B cell (primary cell): ENCODE data around the gene TFE3. TPM values are rescaled to one million over a fixed set of nuclear protein-coding genes. Genes with fewer than 3 reads are reported as not detected.

Source experiments
- ATAC-seq: fragments of 200-7000 bp; cut with Tn5 transposase; one replicate; pipeline ENCODE4 v1.10.0; 2021; ENCODE audit warnings: low read depth, mild to moderate bottlenecking, moderate number of reproducible peaks, moderate library complexity
- CTCF ChIA-PET: fragments of 350-600 bp; sonication (Branson Sonifier 250); formaldehyde crosslinking; loops from one replicate; lab custom pipeline; 2021; ENCODE audit warnings: antibody characterized with exemption, inconsistent platforms; lab: Charles Lee
- POLR2A ChIA-PET: fragments of 350-600 bp; sonication (Branson Sonifier 250); formaldehyde crosslinking; loops from one replicate; lab custom pipeline; 2021; ENCODE audit warnings: antibody characterized with exemption; lab: Charles Lee
- DNase-seq: peaks from one replicate; pipeline ENCODE4 v3.0.0; 2013
- H2AFZ ChIP-seq: 2 replicates; pipeline ENCODE4 v1.6.1; 2012; ENCODE audit warnings: mild to moderate bottlenecking, low read depth, low read length; ENCODE audit not compliant: insufficient read depth, poor library complexity, severe bottlenecking
- H3K27ac ChIP-seq, 2 donors: 1 replicate in 1 of 2; 2 replicates in 1 of 2; pipeline ENCODE4 v1.5.1; 2012 to 2013; ENCODE audit warnings: low read length in 2 of 2, mild to moderate bottlenecking in 2 of 2, moderate library complexity in 1 of 2
- H3K27me3 ChIP-seq, 4 experiments: fragments of 200-600 bp in 1 of 4; sonication (generic) in 1 of 4; replicated peaks in 1 of 4; 1 replicate in 2 of 4; 2 replicates in 2 of 4; pipeline versions ENCODE4 v1.6.1 to v1.7.0; 2013 to 2016; ENCODE audit warnings: low read length in 3 of 4, mild to moderate bottlenecking in 2 of 4, mixed read lengths in 1 of 4, moderate library complexity in 1 of 4; ENCODE audit not compliant: insufficient read depth in 4 of 4, control insufficient read depth in 3 of 4; ENCODE audit errors: control extremely low read depth in 1 of 4
- H3K36me3 ChIP-seq, 2 experiments: replicated peaks in 1 of 2; 1 replicate in 1 of 2; 2 replicates in 1 of 2; pipeline versions ENCODE4 v1.6.1 to v1.7.1; 2013; ENCODE audit warnings: low read length in 1 of 2; ENCODE audit not compliant: insufficient read depth in 2 of 2, control insufficient read depth in 1 of 2; ENCODE audit errors: control extremely low read depth in 1 of 2, extremely low read depth in 1 of 2
- H3K4me1 ChIP-seq, 2 donors: fragments of 200-600 bp in 1 of 2; sonication (generic) in 1 of 2; 1 replicate in 1 of 2; 2 replicates in 1 of 2; pipeline versions ENCODE4 v1.5.1 to v1.6.1; 2013 to 2017; ENCODE audit warnings: low read length in 2 of 2; ENCODE audit not compliant: control insufficient read depth in 2 of 2, insufficient read depth in 2 of 2
- H3K4me2 ChIP-seq: replicated peaks from 2 replicates; pipeline ENCODE3; 2012; ENCODE audit warnings: mild to moderate bottlenecking, low read depth, low read length; ENCODE audit not compliant: poor library complexity, severe bottlenecking
- H3K4me3 ChIP-seq, 5 experiments: fragments of 200-600 bp in 1 of 5; sonication (generic) in 1 of 5; 1 replicate in 3 of 5; 2 replicates in 2 of 5; pipeline versions ENCODE4 v1.5.1 to v1.7.0; 2011 to 2016; ENCODE audit warnings: low read length in 4 of 5, mild to moderate bottlenecking in 4 of 5, low read depth in 2 of 5, control low read depth in 1 of 5, moderate library complexity in 1 of 5; ENCODE audit not compliant: insufficient read depth in 1 of 5; ENCODE audit errors: control extremely low read depth in 1 of 5, extremely low read depth in 1 of 5
- H3K79me2 ChIP-seq: fragments of 200-600 bp; sonication (generic); one replicate; pipeline ENCODE4 v1.6.0; 2016; ENCODE audit warnings: low read length; ENCODE audit not compliant: control insufficient read depth, insufficient read depth
- H3K9ac ChIP-seq: fragments of 200-600 bp; sonication (generic); 2 replicates; pipeline ENCODE4 v1.6.1; 2017; ENCODE audit warnings: mild to moderate bottlenecking, low read length, moderate library complexity
- H3K9me3 ChIP-seq, 3 donors: one replicate each; pipeline versions ENCODE4 v1.6.1 to v1.7.1; 2013; ENCODE audit warnings: low read length in 2 of 3; ENCODE audit not compliant: control insufficient read depth in 2 of 3, insufficient read depth in 1 of 3; ENCODE audit errors: control extremely low read depth in 1 of 3
- H4K20me1 ChIP-seq: 2 replicates; pipeline ENCODE4 v1.6.0; 2012; ENCODE audit warnings: mild to moderate bottlenecking, low read length; ENCODE audit not compliant: insufficient read depth, control insufficient read depth, poor library complexity, severe bottlenecking
- H3K27ac Mint-ChIP-seq: one replicate; pipeline ENCODE4 v1.8.0; 2021; ENCODE audit warnings: mixed read lengths
- H3K27me3 Mint-ChIP-seq: one replicate; pipeline ENCODE4 v1.8.0; 2021; ENCODE audit warnings: mixed read lengths
- H3K4me1 Mint-ChIP-seq: one replicate; pipeline ENCODE4 v1.8.0; 2021; ENCODE audit warnings: mixed read lengths
- H3K4me3 Mint-ChIP-seq: one replicate; pipeline ENCODE4 v1.8.0; 2021; ENCODE audit warnings: mixed read lengths
- H3K9me3 Mint-ChIP-seq: one replicate; pipeline ENCODE4 v1.8.0; 2022; ENCODE audit warnings: mixed read lengths; ENCODE audit not compliant: insufficient read depth
- CTCF ChIP-seq: fragments of 200-600 bp; IDR thresholded peaks from one replicate; pipeline ENCODE4 v1.8.0; 2022; ENCODE audit warnings: antibody characterized with exemption, mild to moderate bottlenecking
- EZH2 ChIP-seq: IDR thresholded peaks from 2 replicates; pipeline ENCODE4 v1.6.1; 2012; ENCODE audit warnings: borderline replicate concordance, low read depth, mild to moderate bottlenecking, moderate library complexity, low read length; ENCODE audit not compliant: insufficient read depth, poor library complexity, severe bottlenecking
- whole genome bisulfite sequencing: methylation state at CpG from one replicate; pipeline ENCODE4 v1.1.5; 2013; ENCODE audit warnings: missing lambda C conversion rate; ENCODE audit not compliant: insufficient coverage; 5-methylcytosine and 5-hydroxymethylcytosine counted together
- intact Hi-C: fragments of 100-400 bp; cut with micrococcal nuclease; formaldehyde crosslinking; loops from one replicate; pipeline ENCODE4 v1.10.0; 2022
- polyA plus RNA-seq: library from polyadenylated mRNA; depleted of rRNA; stranded (reverse); fragments of >200 nt; gene quantifications from 2 replicates; pipeline ENCODE4 v1.2.3, GENCODE V29; 2012
- total RNA-seq, 2 donors: library from RNA; stranded (reverse); fragments of 120-200 nt in 1 of 2; gene quantifications; 1 replicate in 1 of 2; 2 replicates in 1 of 2; pipeline versions ENCODE4 v1.2.3 to v1.2.4, GENCODE V29; 2013 to 2022

TFE3 gene
- total and polyA plus RNA-seq, 2 donors (not counting 1 experiment from before 2014, with no cell fraction given) = 21.0 to 38.9 TPM

- WGBS = 100% methylated on average over 2 of the region's 7 CpGs
Observed at GRCh38 chrX:49019599-49020249, 23.4 kb downstream of the TFE3 start.

More at GRCh38 chrX:49019599-49020249, 23.4 kb downstream of the TFE3 start:
- Mint-ChIP-seq H3K27ac (no peak overlapping the region), H3K27me3 (no peaks in the 10 kb centered on the region), H3K4me1 (no peaks in the 10 kb centered on the region), H3K9me3 (no peaks in the 10 kb centered on the region), H3K4me3 (no peak overlapping the region)
- intact Hi-C loops = no loop called here
- Histone ChIP-seq H2AFZ (no peak overlapping the region), H3K9me3 (no peaks in the 10 kb centered on the region), H3K27ac (no peak overlapping the region), H3K4me2 (no peak overlapping the region), H3K36me3 (no peaks in the 10 kb centered on the region), H3K4me3 (no peak overlapping the region), H3K4me1 (no peaks in the 10 kb centered on the region), H3K9ac (no peak overlapping the region), H3K79me2 (no peaks in the 10 kb centered on the region), H4K20me1 (no peaks in the 10 kb centered on the region), H3K27me3 (no peaks in the 10 kb centered on the region)
- ChIA-PET CTCF (interaction anchor here (0.6 kb wide), 1 partner anchor 73 kb away, joined by 3 read pairs; no protein-coding TSS in a partner anchor), POLR2A (no interaction called here)
- ATAC-seq = no peak
- no peak for TF ChIP-seq EZH2
- no peak for TF ChIP-seq CTCF
- DNase-seq = no peak
